ENCODE data around the gene CNGA2. TPM values are rescaled to one million over a fixed set of nuclear protein-coding genes. Genes with fewer than 3 reads are reported as not detected.

Gene CNGA2
- total and polyA plus RNA-seq, 10 of the 15 experiments (the other 5 are each of a cell fraction or from before 2014, with no cell fraction given): not detected

DNA sequence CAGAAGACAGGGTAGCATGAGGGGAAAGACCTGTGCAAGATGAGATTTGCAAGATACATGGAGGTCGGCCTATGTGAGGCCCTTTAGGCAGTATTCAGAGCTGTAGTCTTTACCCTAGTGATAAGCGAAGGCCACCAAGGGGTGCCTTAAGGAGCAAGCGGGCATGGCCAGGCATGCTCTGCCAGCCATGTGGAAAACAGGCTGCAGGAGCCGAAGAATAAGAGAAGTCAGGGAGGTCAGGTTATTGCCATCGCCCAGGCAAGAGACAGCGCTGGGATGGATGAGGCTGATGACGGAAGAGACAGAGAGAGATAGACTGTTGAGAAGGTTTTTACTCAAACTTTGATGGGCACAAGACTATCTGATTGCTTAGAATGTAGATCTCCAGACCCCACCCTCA, 25.7 kb upstream of the CNGA2 start:
- intact Hi-C loops (cut with micrococcal nuclease; ENCODE audit: unreplicated experiment) (no loop called here), in situ Hi-C loops (cut with MboI) (no loop called here)
- WGBS (ENCODE audit: insufficient coverage, insufficient replicate concordance, low lambda C conversion rate, missing lambda C conversion rate): 59% methylated on average over 7 of the region's 7 CpGs
- Histone ChIP-seq H3K36me3 (ENCODE audit: control insufficient read depth in 2 of 2, insufficient read depth in 2 of 2, low read length in 1 of 2) (no peaks in the 10 kb centered on the region), H3K9me3 (replicated peaks; ENCODE audit: control insufficient read depth, insufficient read depth, low read length) (no peaks in the 10 kb centered on the region), H3K4me1 (ENCODE audit: control insufficient read depth, insufficient read depth, low read length) (no peaks in the 10 kb centered on the region), H3K4me3 (no peak overlapping the region), H4K20me1 (ENCODE audit: control insufficient read depth, insufficient read depth) (no peaks in the 10 kb centered on the region), H3K27me3 (replicated peaks in 1 of 2; ENCODE audit: control insufficient read depth in 2 of 2, insufficient read depth in 2 of 2, low read length in 1 of 2) (no peaks in the 10 kb centered on the region), H3K79me2 (ENCODE audit: control insufficient read depth, insufficient read depth, low read length) (no peaks in the 10 kb centered on the region), H3K27ac (ENCODE audit: control insufficient read depth, insufficient read depth) (no peak overlapping the region), H3K9ac (ENCODE audit: control insufficient read depth, insufficient read depth, low read length) (no peak overlapping the region), H3K4me2 (ENCODE audit: control insufficient read depth, insufficient read depth) (no peak overlapping the region), H2AFZ (ENCODE audit: control insufficient read depth, low read depth, low read length) (no peak overlapping the region)
- no peak for TF ChIP-seq NR2F1 (conservative IDR thresholded peaks at IDR 0.05)
- TF ChIP-seq, protein P1, sequence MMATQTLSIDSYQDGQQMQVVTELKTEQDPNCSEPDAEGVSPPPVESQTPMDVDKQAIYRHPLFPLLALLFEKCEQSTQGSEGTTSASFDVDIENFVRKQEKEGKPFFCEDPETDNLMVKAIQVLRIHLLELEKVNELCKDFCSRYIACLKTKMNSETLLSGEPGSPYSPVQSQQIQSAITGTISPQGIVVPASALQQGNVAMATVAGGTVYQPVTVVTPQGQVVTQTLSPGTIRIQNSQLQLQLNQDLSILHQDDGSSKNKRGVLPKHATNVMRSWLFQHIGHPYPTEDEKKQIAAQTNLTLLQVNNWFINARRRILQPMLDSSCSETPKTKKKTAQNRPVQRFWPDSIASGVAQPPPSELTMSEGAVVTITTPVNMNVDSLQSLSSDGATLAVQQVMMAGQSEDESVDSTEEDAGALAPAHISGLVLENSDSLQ (IDR thresholded peaks at IDR 0.05): no peak
- TF ChIP-seq EP300 (IDR thresholded peaks at IDR 0.05; ENCODE audit: borderline replicate concordance in 1 of 2, control insufficient read depth in 1 of 2, low read depth in 2 of 2, low read length in 2 of 2): no peak
- TF ChIP-seq IRF4 (IDR thresholded peaks at IDR 0.05; ENCODE audit: low read depth, low read length): no peak
- SMC1A ChIA-PET (ENCODE audit: uncharacterized antibody, unreplicated experiment): no interaction called here
- no peak for FAIRE-seq
- BruUV-seq (replicated peaks): no TSS peak
- POLR2A ChIA-PET: no interaction called here
- no peak for ATAC-seq
- no peak for DNase-seq (ENCODE audit: low read depth, low spot score)
- CTCF ChIA-PET: no interaction called here
- RAD21 ChIA-PET (ENCODE audit: unreplicated experiment): no interaction called here

DNA sequence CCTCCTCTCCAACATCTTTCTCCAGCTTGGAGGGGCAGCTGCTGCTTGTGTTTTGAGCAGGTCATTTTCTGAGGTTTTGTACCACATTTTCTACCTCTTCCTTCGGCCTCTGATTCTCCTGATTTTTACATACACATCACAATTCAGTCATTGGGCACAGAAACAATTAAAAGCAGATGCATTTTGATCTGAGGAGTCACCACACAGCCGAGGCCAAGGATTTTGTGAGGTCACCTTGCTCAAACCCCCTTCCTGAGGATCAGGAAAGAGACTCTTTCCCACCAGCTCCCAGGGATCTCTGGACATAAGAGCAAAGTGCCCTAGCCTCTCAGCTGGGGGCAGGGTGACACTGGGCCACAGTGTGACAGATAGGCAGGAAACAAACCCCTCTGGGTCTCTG, 24.1 kb upstream of the CNGA2 start:
- Histone ChIP-seq H3K4me1 (ENCODE audit: control insufficient read depth, insufficient read depth, low read length) (no peaks in the 10 kb centered on the region), H3K79me2 (ENCODE audit: control insufficient read depth, insufficient read depth, low read length) (no peaks in the 10 kb centered on the region), H3K4me3 (no peak overlapping the region), H3K36me3 (ENCODE audit: control insufficient read depth in 2 of 2, insufficient read depth in 2 of 2, low read length in 1 of 2) (no peaks in the 10 kb centered on the region), H3K4me2 (ENCODE audit: control insufficient read depth, insufficient read depth) (no peak overlapping the region), H3K9ac (ENCODE audit: control insufficient read depth, insufficient read depth, low read length) (no peak overlapping the region), H2AFZ (ENCODE audit: control insufficient read depth, low read depth, low read length) (no peak overlapping the region), H3K9me3 (replicated peaks; ENCODE audit: control insufficient read depth, insufficient read depth, low read length) (no peaks in the 10 kb centered on the region), H4K20me1 (ENCODE audit: control insufficient read depth, insufficient read depth) (no peaks in the 10 kb centered on the region), H3K27ac (ENCODE audit: control insufficient read depth, insufficient read depth) (no peak overlapping the region), H3K27me3 (replicated peaks in 1 of 2; ENCODE audit: control insufficient read depth in 2 of 2, insufficient read depth in 2 of 2, low read length in 1 of 2) (no peaks in the 10 kb centered on the region)
- ChIA-PET RAD21 (ENCODE audit: unreplicated experiment) (no interaction called here), SMC1A (ENCODE audit: uncharacterized antibody, unreplicated experiment) (interaction anchor here (0.7 kb wide), 1 partner anchor 608 kb away, joined by 3 read pairs; no protein-coding TSS in a partner anchor), CTCF (interaction anchor here (0.6 kb wide), 1 partner anchor 13 kb away, joined by 3 read pairs; no protein-coding TSS in a partner anchor), POLR2A (no interaction called here)
- ATAC-seq: no peak
- no peak for DNase-seq (ENCODE audit: low read depth, low spot score)
- in situ Hi-C loops (cut with MboI): no loop called here
- no TSS peak for BruUV-seq (replicated peaks)
- intact Hi-C loops (cut with micrococcal nuclease; ENCODE audit: unreplicated experiment): no loop called here
- 0% methylated on average over 2 of the region's 2 CpGs for WGBS (ENCODE audit: insufficient coverage, insufficient replicate concordance, low lambda C conversion rate, missing lambda C conversion rate)
- FAIRE-seq: no peak
- TF ChIP-seq POLR2AphosphoS5 (IDR thresholded peaks at IDR 0.05; ENCODE audit: low read length): no peak
- TF ChIP-seq, protein P2, sequence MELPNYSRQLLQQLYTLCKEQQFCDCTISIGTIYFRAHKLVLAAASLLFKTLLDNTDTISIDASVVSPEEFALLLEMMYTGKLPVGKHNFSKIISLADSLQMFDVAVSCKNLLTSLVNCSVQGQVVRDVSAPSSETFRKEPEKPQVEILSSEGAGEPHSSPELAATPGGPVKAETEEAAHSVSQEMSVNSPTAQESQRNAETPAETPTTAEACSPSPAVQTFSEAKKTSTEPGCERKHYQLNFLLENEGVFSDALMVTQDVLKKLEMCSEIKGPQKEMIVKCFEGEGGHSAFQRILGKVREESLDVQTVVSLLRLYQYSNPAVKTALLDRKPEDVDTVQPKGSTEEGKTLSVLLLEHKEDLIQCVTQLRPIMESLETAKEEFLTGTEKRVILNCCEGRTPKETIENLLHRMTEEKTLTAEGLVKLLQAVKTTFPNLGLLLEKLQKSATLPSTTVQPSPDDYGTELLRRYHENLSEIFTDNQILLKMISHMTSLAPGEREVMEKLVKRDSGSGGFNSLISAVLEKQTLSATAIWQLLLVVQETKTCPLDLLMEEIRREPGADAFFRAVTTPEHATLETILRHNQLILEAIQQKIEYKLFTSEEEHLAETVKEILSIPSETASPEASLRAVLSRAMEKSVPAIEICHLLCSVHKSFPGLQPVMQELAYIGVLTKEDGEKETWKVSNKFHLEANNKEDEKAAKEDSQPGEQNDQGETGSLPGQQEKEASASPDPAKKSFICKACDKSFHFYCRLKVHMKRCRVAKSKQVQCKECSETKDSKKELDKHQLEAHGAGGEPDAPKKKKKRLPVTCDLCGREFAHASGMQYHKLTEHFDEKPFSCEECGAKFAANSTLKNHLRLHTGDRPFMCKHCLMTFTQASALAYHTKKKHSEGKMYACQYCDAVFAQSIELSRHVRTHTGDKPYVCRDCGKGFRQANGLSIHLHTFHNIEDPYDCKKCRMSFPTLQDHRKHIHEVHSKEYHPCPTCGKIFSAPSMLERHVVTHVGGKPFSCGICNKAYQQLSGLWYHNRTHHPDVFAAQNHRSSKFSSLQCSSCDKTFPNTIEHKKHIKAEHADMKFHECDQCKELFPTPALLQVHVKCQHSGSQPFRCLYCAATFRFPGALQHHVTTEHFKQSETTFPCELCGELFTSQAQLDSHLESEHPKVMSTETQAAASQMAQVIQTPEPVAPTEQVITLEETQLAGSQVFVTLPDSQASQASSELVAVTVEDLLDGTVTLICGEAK (IDR thresholded peaks at IDR 0.05; ENCODE audit: borderline replicate concordance): no peak
- TF ChIP-seq LARP7 (IDR thresholded peaks at IDR 0.05): no peak
- TF ChIP-seq ETV6 (conservative IDR thresholded peaks at IDR 0.05 in 1 of 2, IDR thresholded peaks at IDR 0.05 in 1 of 2; ENCODE audit: borderline replicate concordance in 1 of 2, low read depth in 1 of 2): no peak
- no peak for TF ChIP-seq ZZZ3 (IDR thresholded peaks at IDR 0.05; ENCODE audit: control insufficient read depth, insufficient read length, low read depth)
- TF ChIP-seq SIN3A (IDR thresholded peaks at IDR 0.05; ENCODE audit: low read depth, low read length): no peak
- no peak for TF ChIP-seq RB1 (IDR thresholded peaks at IDR 0.05; ENCODE audit: borderline replicate concordance)

Data from GM12878 (cell line).